Stimulated activated naive CD4-positive, alpha-beta T cell (primary cell): Measurements from ENCODE around the gene SLC41A3.

Experiments used
- DNase-seq, 6 experiments: peaks; one replicate each; lab custom pipeline; 2025; lab: John Stamatoyannopoulos, UW

SLC41A3 gene

DNA sequence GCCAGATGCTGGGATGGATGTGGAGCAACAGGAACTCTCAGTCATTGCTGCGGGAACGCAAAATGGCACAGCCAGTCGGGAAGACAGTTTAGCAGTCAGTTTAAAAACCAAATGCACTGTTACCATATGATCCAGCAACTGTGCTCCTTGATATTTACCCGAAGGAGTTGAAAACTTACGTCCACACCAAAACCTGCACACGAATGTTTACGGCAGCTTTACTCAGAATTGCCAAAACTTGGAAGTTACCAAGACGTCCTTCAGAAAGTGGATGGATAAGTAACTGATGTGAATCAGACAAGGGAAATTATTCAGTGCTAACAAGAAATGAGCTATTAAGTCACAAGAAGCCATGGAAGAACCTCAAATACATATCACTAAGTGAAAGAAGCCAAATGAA lies 36.1 kb upstream of the SLC41A3 start:
- no peak for DNase-seq

DNA sequence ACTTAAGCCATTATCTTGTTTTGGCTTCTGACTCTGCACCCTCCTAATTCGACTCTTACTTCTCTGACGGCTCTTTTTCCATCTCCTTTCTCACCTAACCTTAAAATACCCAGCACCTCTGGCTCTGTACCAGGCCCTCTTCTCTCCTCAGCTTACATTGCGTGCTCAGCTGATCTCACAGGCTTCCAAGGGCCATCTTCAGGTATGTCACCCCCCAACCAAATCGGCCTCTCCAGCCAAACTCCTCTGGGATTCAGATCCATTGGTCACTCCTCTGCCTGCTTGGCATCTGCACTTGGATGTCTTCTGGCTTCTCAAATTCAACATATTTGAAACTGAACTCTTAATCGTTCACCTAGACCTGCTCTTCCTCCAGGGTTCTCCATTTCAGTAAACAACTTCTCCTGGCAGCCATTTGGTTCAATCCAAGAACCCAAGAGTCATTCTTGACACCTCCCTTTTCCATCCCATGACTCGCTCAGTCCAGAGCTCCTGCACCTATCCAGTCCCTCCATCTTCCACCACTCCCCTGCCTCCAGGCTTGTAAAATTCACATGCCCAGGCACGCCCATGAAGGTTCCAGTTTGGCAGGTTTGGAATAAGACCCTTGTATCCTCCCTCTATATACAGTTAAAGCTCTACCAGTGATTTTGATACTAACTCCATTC lies 35.2 kb upstream of the SLC41A3 start:
- DNase-seq: no peak

DNA sequence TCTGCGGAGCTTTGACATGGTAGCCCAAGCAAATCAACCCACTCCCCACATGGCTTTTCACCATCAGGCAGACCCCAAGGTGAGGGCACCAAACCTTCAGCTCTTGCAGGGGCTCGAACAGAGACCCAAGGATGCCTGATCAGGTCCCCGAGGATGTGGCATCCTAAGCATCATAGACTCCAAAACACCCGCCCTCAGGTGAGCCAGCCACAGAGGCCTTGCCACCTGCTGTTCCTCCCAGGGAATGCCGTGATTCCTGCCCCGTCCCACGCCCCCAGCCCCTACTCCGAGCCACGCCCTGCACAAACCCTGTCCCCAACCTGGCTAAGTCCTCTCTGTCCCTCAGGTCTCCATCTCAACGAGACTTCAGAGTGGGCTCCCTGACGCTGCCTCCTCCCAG lies 34.7 kb upstream of the SLC41A3 start:
- DNase-seq: no peak

DNA sequence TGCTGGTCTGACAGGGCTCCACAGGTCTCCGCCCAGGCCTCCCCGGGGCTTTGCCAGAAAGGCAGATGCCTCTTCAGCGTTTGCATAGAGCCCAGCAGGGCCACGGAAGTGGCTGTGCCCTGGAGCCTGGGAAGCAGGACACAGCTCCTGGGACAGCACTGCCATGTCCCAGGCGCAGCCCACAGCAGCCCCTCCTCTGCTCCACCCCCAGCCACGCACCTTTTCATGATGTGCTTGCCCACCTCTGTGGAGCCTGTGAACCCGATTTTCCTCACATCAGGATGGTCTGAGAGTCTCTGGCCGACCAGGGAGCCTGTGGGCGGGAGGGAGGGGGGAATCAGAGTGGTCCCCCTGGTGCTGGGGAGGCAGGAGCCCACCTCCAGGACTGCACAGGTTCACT lies 33.9 kb upstream of the SLC41A3 start:
- no peak for DNase-seq

DNA sequence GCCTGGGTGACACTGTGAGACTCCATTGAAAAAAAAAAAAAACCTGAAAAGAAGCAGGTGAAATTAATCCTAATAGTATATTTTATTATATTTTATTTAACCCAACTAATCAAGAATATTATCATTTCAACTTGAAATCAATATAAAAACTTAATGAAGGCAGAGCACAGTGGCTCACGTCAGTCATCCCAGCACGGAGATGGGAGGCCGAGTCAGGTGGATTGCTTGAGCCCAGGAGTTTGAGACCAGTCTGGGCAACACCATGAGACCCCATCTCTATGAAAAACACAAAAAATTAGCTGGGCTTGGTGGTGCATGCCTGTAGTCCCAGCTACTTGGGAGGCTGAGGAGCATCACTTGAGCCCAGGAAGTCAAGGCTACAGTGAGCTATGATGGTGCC lies 33.3 kb upstream of the SLC41A3 start:
- no peak for DNase-seq

DNA sequence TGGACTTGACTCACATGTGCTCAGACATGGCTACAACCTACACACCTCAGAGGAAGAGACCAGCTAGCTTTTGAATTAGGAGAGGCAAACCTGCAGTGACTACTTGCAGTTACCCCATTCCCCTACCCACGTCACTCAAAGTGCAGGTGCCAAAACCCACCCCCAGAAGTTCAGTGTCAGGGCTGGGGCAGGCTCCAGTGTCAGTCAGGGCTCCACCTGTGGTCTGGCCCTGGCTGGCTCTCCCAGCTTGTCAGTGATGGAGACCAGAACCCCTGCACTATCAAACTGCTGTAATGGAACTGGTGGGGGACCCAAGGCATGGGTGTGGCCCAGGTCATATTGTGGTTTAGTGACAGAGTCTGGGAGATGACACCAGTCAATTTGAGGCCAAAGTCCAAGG lies 32.6 kb upstream of the SLC41A3 start:
- DNase-seq: no peak

DNA sequence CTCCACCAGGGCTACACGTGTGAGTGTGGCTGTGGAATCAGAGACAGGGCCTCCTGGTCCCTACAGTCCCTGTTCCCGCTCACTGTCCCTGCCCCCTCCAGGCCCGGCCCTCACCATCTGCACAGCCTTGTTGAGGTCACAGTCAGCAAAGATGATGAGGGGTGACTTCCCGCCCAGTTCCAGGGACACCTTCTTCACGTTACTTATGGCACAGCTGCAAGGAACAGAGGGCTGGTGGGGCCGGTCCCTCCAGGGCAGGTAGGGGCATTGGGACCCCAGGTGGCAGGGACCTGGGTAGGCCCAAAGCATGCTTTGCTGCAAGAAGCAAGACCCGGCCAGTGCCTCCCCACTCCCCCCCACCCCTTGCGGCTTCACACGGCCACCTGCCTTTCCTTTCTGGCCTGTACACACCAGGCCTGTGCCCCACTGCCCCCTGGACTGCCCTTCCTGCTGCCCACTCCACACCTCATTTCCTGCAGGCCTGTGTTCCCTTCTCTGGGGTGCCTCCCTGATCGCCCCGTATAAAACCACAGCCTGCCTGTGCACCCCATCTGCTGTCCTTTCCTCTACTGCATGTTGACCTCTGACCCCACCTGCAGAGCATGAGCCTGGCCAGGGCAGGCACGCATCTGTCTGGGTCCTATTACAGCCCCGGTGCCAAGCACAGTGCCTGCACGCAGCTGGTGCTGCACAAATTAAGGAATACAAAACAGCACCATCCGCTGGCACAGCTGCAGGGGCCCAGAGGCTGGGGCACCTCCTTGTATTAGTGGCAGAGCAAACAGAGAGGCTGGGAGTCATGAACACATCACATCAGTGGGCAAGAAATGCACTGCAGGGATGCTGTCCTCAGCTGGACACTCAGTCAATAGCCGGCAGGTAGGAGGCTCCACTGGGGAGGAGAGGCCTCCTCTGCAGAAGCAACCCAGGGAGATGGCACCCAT lies 30.8 kb upstream of the SLC41A3 start:
- no peak for DNase-seq

DNA sequence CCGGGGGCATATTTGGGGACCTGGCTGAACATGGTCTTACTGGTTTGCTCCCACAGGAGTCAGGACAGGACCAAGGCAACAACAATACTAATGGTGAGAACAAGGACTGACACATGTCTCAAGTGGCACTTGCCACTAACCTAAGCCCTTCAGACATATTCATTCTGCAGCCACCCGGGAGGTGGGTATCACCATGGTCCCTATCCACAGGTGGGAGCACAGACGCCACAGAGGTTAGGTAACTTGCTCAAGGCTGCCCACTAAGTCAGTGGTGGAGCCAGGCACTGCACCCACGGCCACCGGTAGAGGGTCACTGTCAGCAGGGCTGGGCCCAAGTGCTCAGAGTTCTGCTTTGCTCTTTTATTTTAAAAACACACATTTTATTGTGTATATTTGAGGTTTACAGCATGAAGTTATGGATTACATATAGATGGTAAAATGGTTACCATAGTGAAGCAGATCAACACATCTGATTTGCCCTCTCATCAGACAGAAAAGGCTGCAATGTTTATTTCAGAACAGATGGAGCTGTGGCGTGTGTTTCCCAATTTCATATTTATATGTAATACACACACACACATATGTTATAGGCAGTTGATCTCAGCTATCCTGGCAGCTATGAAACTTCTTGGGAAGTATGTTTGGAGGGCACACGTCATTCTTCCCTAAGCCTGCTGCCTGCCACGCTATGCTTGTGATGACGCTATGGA lies 30.0 kb upstream of the SLC41A3 start:
- DNase-seq: no peak

DNA sequence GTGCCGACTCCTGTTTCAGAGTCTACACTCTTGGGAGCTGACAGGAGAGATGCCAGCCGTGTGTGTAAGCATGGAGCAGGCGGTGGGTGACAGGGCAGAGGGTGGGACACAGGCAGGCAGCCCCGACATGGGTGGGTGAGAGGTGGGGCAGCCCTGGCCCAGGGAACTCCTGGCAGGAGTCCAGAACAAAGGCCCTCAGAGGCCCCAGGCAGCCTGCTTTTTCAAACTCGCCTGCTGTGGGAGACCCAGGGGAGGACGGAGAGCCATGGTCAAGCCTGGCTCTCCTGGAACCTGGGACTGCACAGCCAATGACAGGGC lies 29.3 kb upstream of the SLC41A3 start:
- no peak for DNase-seq

DNA sequence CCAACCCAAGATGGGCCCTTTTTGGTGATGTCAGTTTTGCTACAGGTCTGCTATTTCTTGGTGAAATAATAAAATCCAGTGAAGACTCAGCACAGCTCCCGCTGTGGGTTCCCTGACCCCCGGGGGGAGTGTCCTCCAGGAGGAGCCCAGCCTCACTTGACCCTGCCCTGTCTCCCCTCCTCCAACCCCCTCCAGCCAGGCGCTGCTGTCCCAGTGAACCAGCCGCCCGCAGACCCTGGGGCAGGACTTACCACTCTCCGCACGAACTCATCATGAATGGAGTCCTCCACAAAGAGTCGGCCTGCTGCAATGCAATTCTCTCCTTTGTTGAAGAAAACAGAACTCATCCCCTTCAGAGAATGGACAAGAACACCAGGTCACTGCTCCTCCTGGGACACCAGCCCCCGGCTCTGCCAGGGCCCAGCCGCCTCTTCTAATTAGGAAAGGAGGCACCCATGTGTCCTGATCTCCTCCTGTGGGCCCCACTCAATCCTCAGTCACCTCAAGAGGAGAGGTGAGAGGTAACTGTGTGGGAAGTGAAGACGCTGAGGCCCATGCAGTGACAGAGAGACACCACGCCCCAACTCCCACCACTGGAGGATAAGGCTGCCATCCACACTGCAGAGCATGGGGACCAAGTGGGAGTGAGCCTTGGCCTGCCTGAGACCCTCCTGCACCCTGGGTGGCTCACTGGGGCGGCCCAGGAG lies 28.8 kb upstream of the SLC41A3 start:
- no peak for DNase-seq

DNA sequence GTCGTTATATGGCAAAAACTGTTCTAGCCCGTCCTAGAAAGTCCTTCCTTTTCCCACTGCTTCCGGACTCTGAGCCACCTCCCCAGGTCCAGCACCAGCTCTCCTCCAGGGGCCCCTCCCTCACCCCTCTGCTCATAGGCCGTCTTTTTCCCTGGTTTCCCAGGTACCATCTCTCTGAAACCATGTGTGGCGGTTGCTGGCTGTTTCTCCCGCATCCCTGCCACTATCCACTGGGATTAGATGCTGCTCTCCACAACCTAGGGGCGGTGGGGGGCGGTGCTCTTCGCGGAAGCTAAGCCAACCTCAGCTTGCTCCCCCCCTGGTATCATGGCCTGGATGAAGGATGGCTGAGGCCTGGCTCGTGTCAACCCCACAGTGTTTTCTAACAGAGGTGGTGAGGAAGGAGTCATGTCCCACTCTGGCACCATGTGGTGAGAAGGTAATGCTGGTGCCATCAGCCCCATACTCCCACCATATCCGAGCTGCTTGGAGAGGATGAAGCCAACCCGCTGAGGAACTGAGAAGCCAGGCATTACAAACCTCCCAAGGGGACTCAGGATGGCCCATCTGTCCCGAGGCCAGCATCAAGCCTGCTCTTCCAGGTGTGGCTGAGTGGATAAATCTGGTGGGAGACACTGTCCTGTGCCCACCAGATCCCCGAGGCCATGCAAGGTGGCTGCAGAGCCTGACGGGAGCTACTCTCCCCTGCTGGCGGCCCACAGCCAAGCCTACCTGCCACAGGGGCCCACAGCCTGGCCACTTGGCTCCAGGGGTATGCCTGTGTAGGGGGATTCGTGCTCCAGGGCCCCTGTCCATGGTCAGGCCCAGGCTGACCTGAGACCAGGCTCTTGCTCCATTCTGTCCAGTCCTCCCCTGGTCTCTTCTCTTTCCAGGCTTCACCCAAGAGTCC lies 27.9 kb upstream of the SLC41A3 start:
- DNase-seq: no peak

DNA sequence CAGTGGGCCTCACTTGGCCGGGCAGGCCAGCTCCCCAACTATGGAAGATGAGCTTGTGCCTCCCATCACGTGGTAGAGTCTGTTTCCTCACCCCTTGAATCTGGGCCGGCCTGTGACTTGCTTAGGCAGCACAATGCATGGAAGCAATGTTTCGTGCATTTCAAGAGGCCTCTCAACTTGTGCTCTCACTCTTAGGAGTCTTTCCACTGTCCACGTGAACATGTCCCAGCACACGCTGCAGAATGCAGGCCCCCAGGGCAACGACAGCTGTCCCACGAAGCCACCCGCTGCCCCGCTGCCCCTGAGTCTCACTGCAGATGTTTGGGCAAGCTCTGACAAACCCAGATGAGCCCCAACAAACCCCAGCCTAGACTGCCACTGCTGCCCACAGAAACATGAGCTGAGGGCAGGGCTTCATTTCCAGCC lies 27.2 kb upstream of the SLC41A3 start:
- DNase-seq: no peak

DNA sequence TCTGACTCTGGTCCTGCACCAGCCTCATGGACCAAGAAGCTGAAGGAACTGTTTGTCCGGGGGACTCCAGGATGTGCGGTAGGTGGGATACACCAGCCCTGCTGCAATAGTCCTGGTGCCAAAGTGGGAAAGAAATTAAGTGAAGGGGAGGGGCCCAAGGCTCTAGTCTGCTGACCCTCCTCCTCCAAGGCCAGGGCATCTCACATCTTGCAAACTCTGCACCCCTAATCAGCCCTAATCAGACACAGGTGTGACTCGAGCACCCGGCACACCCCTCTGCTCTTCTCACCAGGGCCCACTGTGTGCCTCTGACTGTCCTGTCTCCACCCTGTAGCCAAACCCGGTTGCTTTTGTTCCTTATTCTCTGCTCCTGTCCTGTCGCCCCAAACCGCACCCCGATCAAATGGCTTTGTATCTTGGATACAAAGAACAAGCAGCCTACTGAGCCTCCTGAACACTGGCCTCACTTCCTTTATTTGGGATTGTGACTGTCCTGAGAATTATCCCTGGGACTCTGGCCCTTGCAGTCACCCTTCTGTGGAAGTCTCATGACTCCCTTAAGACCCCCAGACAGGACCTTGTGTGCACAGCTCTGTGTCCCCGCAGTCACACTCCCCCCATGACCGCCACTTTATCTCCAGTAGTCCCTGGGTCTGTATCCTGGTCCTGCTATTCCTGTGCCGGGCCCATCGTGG lies 26.7 kb upstream of the SLC41A3 start:
- DNase-seq: no peak

DNA sequence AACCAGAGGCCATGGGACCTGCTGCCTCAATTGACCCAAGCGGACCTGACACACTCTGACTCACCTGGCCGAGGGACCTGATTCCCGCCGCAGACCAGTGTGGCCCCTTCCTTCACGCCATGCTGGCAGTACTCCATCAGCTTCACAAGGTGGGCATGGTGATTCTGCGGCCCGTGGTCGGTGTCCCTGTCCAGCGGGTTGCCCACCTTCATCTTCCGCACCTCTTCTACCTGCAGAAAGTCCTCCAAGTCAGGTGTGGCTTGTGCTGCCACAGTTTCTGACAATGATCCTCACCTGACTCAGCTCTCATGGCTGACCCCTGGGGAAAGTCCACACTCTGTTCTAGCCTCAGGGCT lies 25.9 kb upstream of the SLC41A3 start:
- no peak for DNase-seq

DNA sequence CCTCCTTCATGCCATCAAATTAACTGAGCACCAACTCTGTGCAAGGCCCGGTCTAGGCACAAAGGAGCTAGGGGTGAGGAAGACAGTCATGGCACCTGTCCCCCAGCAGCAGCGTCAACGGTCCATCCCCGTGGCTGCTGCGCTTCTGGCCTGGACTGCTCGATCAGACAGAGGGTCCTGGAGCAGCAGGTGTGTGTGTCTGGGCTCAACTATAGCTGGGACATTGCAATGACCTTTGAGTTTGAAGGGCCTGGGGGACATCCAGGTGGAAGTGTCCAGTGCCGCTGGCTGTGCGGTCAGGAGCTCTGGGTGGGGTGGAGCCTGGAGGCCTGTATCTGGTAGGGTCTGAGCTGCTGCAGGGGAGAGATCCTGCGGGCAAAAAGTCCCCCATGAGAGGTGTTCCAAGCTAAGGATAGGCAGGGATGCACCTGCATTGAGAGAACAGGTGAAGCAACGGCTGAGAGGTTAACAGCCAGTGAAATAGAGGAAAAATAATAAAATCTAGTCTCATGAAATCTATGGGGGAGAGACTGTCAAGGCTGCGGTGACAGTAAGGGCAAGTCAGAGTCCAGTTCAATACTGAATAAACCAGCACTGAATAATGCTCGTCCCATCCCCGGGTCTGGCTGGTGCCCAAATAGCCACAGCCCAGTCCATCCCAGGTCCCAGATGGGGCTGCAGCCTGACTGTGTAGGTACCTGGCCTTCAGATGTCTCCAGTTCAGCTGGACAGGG lies 25.4 kb upstream of the SLC41A3 start:
- DNase-seq: no peak

DNA sequence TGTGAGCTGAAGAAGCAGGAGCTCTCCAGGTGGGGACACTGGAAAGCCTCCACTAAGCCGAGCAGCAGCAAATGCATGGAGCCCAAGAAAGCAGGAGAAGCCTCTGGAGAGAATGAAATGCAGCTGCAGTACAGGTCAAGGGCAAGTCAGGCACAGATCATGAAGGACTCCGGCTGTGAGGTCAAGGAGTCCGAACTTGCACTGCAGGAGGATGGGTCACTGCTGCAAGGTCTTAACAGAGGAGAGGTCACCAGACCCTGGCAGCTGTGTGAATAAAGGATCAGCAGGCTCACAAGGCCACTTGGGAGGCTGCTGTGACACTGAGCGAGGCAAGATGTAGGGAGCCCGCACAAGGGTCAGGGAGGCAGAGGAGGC lies 24.7 kb upstream of the SLC41A3 start:
- DNase-seq: no peak

DNA sequence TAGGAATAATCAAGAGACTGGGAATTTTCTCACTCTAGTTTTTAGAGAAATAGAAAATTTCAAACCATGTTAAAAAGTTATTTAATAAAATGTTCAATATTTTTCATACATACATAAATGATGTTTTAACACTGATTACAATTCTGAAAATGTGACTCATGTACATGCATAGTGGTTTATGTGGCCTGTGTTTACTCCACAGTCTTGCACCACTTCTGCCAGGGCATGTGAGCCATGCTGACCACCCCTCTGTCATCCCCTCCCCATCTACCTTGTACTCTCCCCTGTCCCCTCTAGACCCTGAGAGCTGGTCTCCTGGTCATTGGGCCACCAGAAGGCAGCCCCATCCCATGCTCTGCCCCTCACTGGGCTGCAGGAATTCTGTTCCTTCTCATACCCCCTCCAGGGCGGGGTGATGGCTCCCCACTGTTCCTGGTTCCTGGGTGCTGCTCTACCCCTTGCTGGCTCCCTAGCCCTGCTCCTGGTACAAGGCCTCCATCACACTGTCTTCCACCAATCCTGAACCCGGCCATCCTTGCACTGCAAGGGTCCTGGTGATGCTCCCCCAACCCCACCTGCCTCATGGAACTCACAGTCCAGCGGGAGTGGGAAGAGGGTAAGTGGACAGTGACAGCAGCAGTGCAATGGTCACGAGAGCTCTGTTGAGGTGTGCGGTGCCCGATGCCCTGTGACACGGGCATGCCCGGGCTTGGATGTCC lies 24.2 kb upstream of the SLC41A3 start:
- no peak for DNase-seq

DNA sequence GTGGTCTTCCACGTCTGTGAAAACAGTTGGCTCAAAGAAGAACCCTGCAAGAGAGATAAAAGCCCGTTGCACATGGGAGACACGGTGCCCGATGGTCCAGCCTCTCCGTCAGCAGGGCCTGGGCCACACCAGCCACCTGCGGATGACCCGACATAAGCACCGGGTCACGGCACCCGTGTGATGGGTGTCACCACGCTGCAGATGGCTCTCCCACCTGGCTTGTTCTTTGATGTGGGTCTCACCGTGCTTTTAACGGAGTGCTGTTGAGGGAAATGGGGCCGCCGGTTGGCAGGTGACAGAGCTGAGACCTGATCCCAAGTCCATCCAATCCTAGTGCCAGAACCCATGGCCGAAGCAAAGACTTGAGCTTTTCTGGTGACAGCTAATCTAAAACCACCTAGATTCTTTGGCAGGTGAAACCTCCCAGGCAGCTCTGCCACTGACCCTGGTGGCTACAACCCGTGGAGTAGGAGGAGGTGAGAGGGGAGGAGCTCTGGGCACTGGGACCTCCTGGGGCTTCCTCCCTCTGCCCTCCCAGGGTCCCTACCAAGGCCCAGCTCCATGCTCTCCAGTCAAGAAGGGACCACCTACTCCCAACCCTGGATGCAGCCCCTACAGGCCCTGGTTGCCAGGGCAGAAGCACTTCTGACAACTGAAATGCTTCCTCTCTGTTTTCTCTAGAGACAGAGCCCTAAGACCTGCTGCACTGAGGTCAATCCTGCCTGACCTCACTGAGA lies 23.4 kb upstream of the SLC41A3 start:
- no peak for DNase-seq
